ENCODE data around the gene CDC25B. TPM values are rescaled to one million over a fixed set of nuclear protein-coding genes. Genes with fewer than 3 reads are reported as not detected.

The CDC25B gene
- total RNA-seq, 5 donors from 2014 or later (not counting 1 experiment from before 2014, with no cell fraction given): 216 to 409 (median 401) TPM

DNA sequence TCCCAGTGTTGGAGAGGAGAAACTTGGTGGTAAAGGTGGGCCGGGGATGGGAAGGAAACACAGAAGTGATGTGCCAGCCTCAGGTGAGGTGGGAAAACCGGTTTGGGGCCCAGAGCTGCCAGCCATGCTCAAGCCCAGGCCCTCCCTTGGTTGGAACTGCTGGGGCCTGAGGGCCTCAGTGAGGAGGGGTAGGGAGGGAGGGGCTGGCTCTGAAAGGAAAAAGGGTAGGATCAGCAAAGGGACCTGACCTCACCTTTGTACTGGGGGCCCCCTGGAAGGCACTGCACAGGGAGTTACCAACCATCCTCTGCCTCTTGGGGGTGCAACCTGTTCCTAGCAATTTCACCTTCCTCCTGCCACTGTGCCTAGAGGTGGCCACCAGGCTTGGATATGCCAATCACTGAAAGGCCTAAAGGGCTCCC, 13.0 kb upstream of the CDC25B start:
- no peak overlapping the region for H3K27ac ChIP-seq (ENCODE audit: low read length)
- H3K4me3 ChIP-seq (ENCODE audit: control insufficient read depth in 1 of 2, extremely low read depth in 1 of 2, low read length in 1 of 2): no peak overlapping the region
- ATAC-seq (replicated peaks in 1 of 4) (no peak), DNase-seq (no peak)
- no peaks in the 10 kb centered on the region for H3K9me3 Mint-ChIP-seq
- peaks cover 4 to 7% of the 10 kb centered on the region in 2 donors for H3K27me3 Mint-ChIP-seq
- no peak overlapping the region for H3K4me3 Mint-ChIP-seq
- H3K27me3 ChIP-seq (replicated peaks in 1 of 2; ENCODE audit: control insufficient read depth in 2 of 2, extremely low read depth in 1 of 2, insufficient read depth in 2 of 2, low read length in 1 of 2): peaks cover 2 to 14% of the 10 kb centered on the region in 2 experiments
- peaks cover 12 to 51% of the 10 kb centered on the region in 2 experiments for H3K4me1 ChIP-seq (ENCODE audit: control insufficient read depth in 1 of 2, extremely low read depth in 1 of 2, insufficient read depth in 2 of 2, low read length in 2 of 2)
- H3K4me1 Mint-ChIP-seq: peaks cover 42 to 57% (median 45%) of the 10 kb centered on the region in 3 donors
- H3K9me3 ChIP-seq: no peaks in the 10 kb centered on the region
- H3K36me3 Mint-ChIP-seq: peaks cover 4% of the 10 kb centered on the region
- ChIA-PET CTCF (no interaction called here), POLR2A (no interaction called here)
- H3K36me3 ChIP-seq (ENCODE audit: control insufficient read depth in 2 of 2, extremely low read depth in 1 of 2, insufficient read depth in 1 of 2, low read length in 1 of 2): no peaks in the 10 kb centered on the region
- H3K27ac Mint-ChIP-seq: peak overlapping the region; percentile 32 to 70
- 92% methylated on average over 2 of the region's 2 CpGs for WGBS (ENCODE audit: insufficient coverage)

DNA sequence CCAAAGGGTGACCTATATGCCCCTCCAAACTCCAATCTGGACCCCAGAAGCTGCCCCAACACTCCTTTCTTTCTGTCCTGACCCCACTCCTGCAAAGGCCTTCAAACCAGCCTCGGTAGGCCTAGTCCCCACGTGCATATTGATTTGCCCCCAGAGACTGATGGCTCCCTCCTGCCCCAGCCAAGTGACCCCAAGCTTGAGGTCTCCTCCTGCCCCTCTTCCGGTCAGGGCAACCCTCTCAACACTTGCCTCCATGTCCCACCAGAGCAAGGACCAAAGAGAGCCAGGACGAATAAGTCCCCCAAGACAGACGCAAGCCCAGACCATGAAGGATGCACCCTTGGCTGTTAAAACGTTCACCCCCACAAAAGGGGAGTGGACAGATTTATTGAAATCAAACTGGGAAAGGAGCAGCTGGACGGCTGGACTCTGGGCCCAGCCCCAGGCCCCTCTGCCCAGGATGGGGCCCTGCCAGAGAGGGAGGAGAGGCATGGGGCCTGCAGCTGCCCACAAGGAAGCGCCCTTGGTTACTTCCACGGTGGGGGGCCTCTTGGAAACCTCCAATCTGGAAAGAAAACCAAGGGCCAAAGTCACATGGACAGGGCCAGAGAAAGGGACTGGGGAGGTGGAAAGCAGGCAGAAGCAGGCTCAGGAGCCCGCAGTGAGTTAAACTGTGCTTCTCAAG, 12.5 kb upstream of the CDC25B start:
- no peak for ATAC-seq (replicated peaks in 1 of 4)
- peaks cover 4% of the 10 kb centered on the region for H3K36me3 Mint-ChIP-seq
- H3K27ac Mint-ChIP-seq: peak overlapping the region; percentile 32 to 70
- H3K4me1 Mint-ChIP-seq: peaks cover 42 to 59% (median 51%) of the 10 kb centered on the region in 3 donors
- WGBS (ENCODE audit: insufficient coverage): 91% methylated on average over 7 of the region's 10 CpGs
- no peaks in the 10 kb centered on the region for H3K9me3 Mint-ChIP-seq
- no peak overlapping the region for H3K4me3 ChIP-seq (ENCODE audit: control insufficient read depth in 1 of 2, extremely low read depth in 1 of 2, low read length in 1 of 2)
- no peak overlapping the region for H3K27ac ChIP-seq (ENCODE audit: low read length)
- ChIA-PET CTCF (no interaction called here), POLR2A (no interaction called here)
- H3K27me3 Mint-ChIP-seq: peaks cover 2 to 7% of the 10 kb centered on the region in 2 donors
- DNase-seq: no peak
- peak overlapping the region in 2 of 3 donors; percentile 50 to 70 for H3K4me3 Mint-ChIP-seq
- peaks cover 2 to 8% of the 10 kb centered on the region in 2 experiments for H3K27me3 ChIP-seq (replicated peaks in 1 of 2; ENCODE audit: control insufficient read depth in 2 of 2, extremely low read depth in 1 of 2, insufficient read depth in 2 of 2, low read length in 1 of 2)
- no peaks in the 10 kb centered on the region for H3K36me3 ChIP-seq (ENCODE audit: control insufficient read depth in 2 of 2, extremely low read depth in 1 of 2, insufficient read depth in 1 of 2, low read length in 1 of 2)
- H3K9me3 ChIP-seq: no peaks in the 10 kb centered on the region
- H3K4me1 ChIP-seq (ENCODE audit: control insufficient read depth in 1 of 2, extremely low read depth in 1 of 2, insufficient read depth in 2 of 2, low read length in 2 of 2): peaks cover 14 to 46% of the 10 kb centered on the region in 2 experiments

DNA sequence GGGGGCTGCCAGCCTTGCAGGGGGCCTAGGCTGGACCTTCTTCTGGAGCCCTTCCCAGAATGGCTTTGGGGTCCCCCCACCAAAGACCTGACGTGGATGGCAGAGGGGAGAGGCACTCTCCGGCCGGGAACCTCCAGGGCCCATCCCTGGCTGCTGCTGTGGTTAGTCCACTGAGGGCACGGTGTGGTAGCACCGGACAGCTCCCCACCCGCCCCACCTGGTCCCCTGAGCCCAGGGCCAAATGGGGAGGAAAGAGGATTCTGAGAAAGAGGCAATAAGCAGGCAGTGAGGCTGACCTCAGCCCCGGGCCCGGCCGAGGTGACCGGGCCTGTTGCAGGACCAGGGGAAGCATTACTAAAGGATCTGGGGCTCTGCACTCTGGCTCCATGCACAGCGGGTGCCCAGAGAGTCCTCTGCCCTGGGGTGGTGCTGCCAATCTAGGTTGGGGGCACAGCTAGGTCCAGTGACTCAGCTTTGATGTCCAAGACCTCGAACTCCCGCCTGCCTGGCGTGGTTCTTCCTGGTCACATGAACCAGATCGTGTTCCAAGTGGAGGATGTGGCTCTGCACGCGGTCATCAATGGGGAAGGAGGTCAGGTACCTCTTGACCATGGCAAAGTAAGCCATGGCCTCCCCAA, 11.8 kb upstream of the CDC25B start:
- Mint-ChIP-seq H3K27me3 (peaks cover 2 to 4% of the 10 kb centered on the region in 2 donors), H3K9me3 (no peaks in the 10 kb centered on the region), H3K36me3 (peaks cover 4% of the 10 kb centered on the region), H3K4me1 (peaks cover 46 to 61% (median 56%) of the 10 kb centered on the region in 3 donors), H3K27ac (peak overlapping the region in 1 of 2 donors; percentile 81), H3K4me3 (peak overlapping the region; percentile 3 to 70 (median 47))
- no peak overlapping the region for H3K4me3 ChIP-seq (ENCODE audit: control insufficient read depth in 1 of 2, extremely low read depth in 1 of 2, low read length in 1 of 2)
- peaks cover 14 to 45% of the 10 kb centered on the region in 2 experiments for H3K4me1 ChIP-seq (ENCODE audit: control insufficient read depth in 1 of 2, extremely low read depth in 1 of 2, insufficient read depth in 2 of 2, low read length in 2 of 2)
- no peak overlapping the region for H3K27ac ChIP-seq (ENCODE audit: low read length)
- ATAC-seq (replicated peaks in 1 of 4): no peak
- no peaks in the 10 kb centered on the region for H3K36me3 ChIP-seq (ENCODE audit: control insufficient read depth in 2 of 2, extremely low read depth in 1 of 2, insufficient read depth in 1 of 2, low read length in 1 of 2)
- ChIA-PET POLR2A (no interaction called here), CTCF (no interaction called here)
- WGBS (ENCODE audit: insufficient coverage): 94% methylated on average over 17 of the region's 17 CpGs
- peaks cover 1% of the 10 kb centered on the region in 2 experiments for H3K27me3 ChIP-seq (replicated peaks in 1 of 2; ENCODE audit: control insufficient read depth in 2 of 2, extremely low read depth in 1 of 2, insufficient read depth in 2 of 2, low read length in 1 of 2)
- no peaks in the 10 kb centered on the region for H3K9me3 ChIP-seq
- no peak for DNase-seq

DNA sequence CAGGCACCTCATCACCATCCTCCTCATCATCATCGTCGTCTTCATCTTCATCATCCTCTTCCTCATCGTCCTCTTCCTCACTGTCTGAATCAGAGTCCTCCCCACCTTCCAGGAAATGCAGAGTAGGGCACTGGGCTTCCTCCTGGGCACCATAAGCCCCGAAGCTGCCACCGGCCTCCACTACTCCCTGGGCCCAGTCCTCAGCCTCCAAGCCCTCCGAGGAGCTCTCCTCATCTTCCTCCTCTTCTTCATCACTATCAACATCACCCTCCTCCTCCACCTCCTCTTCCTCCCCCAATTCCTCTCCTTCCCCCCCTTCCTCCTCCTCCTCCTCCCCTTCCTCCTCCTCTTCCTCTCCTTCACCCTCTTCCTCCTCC, 11.3 kb upstream of the CDC25B start:
- ATAC-seq (replicated peaks in 1 of 4): no peak
- POLR2A ChIA-PET: no interaction called here
- Mint-ChIP-seq H3K4me3 (peak overlapping the region; percentile 3 to 70 (median 47)), H3K27me3 (no peaks in the 10 kb centered on the region), H3K9me3 (no peaks in the 10 kb centered on the region), H3K4me1 (peaks cover 46 to 57% (median 56%) of the 10 kb centered on the region in 3 donors), H3K27ac (peak overlapping the region; percentile 26 to 81), H3K36me3 (peaks cover 4% of the 10 kb centered on the region)
- no peaks in the 10 kb centered on the region for H3K36me3 ChIP-seq (ENCODE audit: control insufficient read depth in 2 of 2, extremely low read depth in 1 of 2, insufficient read depth in 1 of 2, low read length in 1 of 2)
- CTCF ChIA-PET: no interaction called here
- no peak for DNase-seq
- no peak overlapping the region for H3K4me3 ChIP-seq (ENCODE audit: control insufficient read depth in 1 of 2, extremely low read depth in 1 of 2, low read length in 1 of 2)
- H3K27me3 ChIP-seq (replicated peaks in 1 of 2; ENCODE audit: control insufficient read depth in 2 of 2, extremely low read depth in 1 of 2, insufficient read depth in 2 of 2, low read length in 1 of 2): no peaks in the 10 kb centered on the region
- H3K27ac ChIP-seq (ENCODE audit: low read length): no peak overlapping the region
- WGBS (ENCODE audit: insufficient coverage): 88% methylated on average over 5 of the region's 6 CpGs
- peaks cover 14 to 45% of the 10 kb centered on the region in 2 experiments for H3K4me1 ChIP-seq (ENCODE audit: control insufficient read depth in 1 of 2, extremely low read depth in 1 of 2, insufficient read depth in 2 of 2, low read length in 2 of 2)
- H3K9me3 ChIP-seq: no peaks in the 10 kb centered on the region

DNA sequence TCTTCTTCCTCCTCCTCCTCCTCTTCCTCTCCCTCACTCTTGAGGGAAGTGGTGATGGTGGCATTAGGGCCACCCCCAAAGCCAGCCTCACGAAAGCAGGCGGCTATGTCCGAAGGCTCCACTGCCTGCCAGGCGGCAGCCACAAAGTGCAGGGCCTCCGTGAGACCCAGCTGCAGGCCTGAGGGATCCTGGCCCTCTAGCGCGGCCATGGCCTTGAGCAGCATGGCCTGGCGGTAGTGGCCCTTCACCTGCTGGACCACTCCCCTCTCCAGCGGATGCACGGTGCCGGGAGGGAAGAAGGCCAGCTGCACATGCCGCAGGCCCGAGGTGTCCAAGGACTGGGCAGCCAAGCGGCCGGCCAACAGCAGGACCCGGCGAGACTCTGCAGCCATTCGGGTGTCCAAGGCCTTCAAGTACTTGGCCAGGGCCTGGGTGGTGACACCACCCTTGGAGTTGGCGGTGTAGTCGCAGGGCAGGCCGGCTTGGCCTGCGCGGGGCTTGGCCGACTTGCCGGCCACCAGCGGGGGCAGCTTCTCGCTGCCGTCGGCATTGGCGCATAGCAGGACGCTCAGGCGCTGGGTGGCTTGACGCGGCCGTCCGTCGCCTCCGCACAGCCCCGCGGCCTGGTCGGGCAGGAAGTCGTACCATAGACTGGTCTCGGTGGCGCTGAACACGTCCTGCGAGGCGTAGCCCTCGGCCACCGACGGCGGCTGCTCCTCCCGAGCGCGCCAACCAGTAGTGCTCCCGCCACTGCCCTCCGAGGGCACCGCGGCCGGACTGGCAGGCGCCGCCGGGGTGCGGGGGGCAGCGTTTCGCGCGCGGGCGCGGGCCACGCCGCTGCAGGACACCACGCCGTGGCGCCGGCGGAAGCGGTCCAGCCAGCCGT, 10.6 kb upstream of the CDC25B start:
- H3K27me3 ChIP-seq (replicated peaks in 1 of 2; ENCODE audit: control insufficient read depth in 2 of 2, extremely low read depth in 1 of 2, insufficient read depth in 2 of 2, low read length in 1 of 2): no peaks in the 10 kb centered on the region
- Mint-ChIP-seq H3K9me3 (no peaks in the 10 kb centered on the region), H3K36me3 (peaks cover 4% of the 10 kb centered on the region), H3K4me1 (peaks cover 45 to 56% (median 55%) of the 10 kb centered on the region in 3 donors), H3K27me3 (no peaks in the 10 kb centered on the region), H3K4me3 (peak overlapping the region; percentile 21 to 86 (median 70)), H3K27ac (peak overlapping the region in 1 of 2 donors; percentile 26)
- ChIA-PET CTCF (interaction anchor here (1.0 to 2.5 kb wide), 6 partner anchors 10 to 69 kb away, joined by 3 to 13 read pairs (median 3); partner anchors contain the start of genes ADISSP (in 1 of the 2) and AP5S1 (in 1 of the 2)), POLR2A (no interaction called here)
- H3K9me3 ChIP-seq: no peaks in the 10 kb centered on the region
- H3K4me3 ChIP-seq (ENCODE audit: control insufficient read depth in 1 of 2, extremely low read depth in 1 of 2, low read length in 1 of 2): peak overlapping the region; percentile 54 to 57
- no peaks in the 10 kb centered on the region for H3K36me3 ChIP-seq (ENCODE audit: control insufficient read depth in 2 of 2, extremely low read depth in 1 of 2, insufficient read depth in 1 of 2, low read length in 1 of 2)
- ATAC-seq (replicated peaks in 1 of 4): no peak
- peak overlapping the region; percentile 76 for H3K27ac ChIP-seq (ENCODE audit: low read length)
- DNase-seq: no peak
- peaks cover 14 to 45% of the 10 kb centered on the region in 2 experiments for H3K4me1 ChIP-seq (ENCODE audit: control insufficient read depth in 1 of 2, extremely low read depth in 1 of 2, insufficient read depth in 2 of 2, low read length in 2 of 2)
- WGBS (ENCODE audit: insufficient coverage): 77% methylated on average over 77 of the region's 79 CpGs

DNA sequence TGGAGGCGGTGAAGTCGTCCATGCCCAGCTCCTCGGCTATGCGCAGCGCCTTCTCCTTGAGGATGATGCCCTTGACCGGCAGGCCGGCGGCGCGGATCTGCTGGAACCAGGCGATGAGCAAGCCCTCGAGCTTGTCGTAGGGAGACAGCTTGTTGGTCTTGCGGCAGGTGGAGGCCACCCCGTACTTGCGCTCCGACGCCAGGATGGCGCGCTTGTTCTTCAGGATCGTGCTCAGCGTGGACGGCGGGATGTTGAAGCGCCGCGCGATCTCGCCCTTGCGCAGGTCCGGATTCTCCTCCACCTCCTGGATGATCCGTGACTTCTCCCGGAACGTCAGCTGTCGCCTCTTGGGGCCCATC, 10.0 kb upstream of the CDC25B start:
- ChIA-PET CTCF (interaction anchor here (1.0 to 2.5 kb wide), 7 partner anchors 10 to 69 kb away, joined by 3 to 13 read pairs (median 3); partner anchors contain the start of genes ADISSP (in 1 of the 2), AP5S1 (in 1 of the 2) and CDC25B (in 1 of the 2)), POLR2A (no interaction called here)
- Histone ChIP-seq H3K27ac (ENCODE audit: low read length) (peak overlapping the region; percentile 76), H3K4me3 (ENCODE audit: control insufficient read depth in 1 of 2, extremely low read depth in 1 of 2, low read length in 1 of 2) (peak overlapping the region; percentile 54 to 57), H3K27me3 (replicated peaks in 1 of 2; ENCODE audit: control insufficient read depth in 2 of 2, extremely low read depth in 1 of 2, insufficient read depth in 2 of 2, low read length in 1 of 2) (no peaks in the 10 kb centered on the region), H3K9me3 (no peaks in the 10 kb centered on the region), H3K36me3 (ENCODE audit: control insufficient read depth in 2 of 2, extremely low read depth in 1 of 2, insufficient read depth in 1 of 2, low read length in 1 of 2) (no peaks in the 10 kb centered on the region), H3K4me1 (ENCODE audit: control insufficient read depth in 1 of 2, extremely low read depth in 1 of 2, insufficient read depth in 2 of 2, low read length in 2 of 2) (peaks cover 14 to 40% of the 10 kb centered on the region in 2 experiments)
- no peaks in the 10 kb centered on the region for H3K27me3 Mint-ChIP-seq
- peak overlapping the region; percentile 80 to 86 for H3K27ac Mint-ChIP-seq
- WGBS (ENCODE audit: insufficient coverage): 10% methylated on average over 35 of the region's 35 CpGs
- peak; percentile 27 to 45 (median 38) for ATAC-seq (replicated peaks in 1 of 4)
- peaks cover 4% of the 10 kb centered on the region for H3K36me3 Mint-ChIP-seq
- peaks cover 39 to 53% (median 48%) of the 10 kb centered on the region in 3 donors for H3K4me1 Mint-ChIP-seq
- DNase-seq: peak in 24 of 35 experiments; percentile 20 to 64 (median 40)
- H3K4me3 Mint-ChIP-seq: peak overlapping the region; percentile 70 to 86 (median 75)
- H3K9me3 Mint-ChIP-seq: no peaks in the 10 kb centered on the region
